Retina (tissue), 1 donor: ENCODE results near the gene NFYB.
A peak's percentile ranks its signal among the peaks of the same experiment; 100 is the strongest.
"Not testable (repeated sequence)": the region's sequence is repeated elsewhere in the genome, so short reads cannot be mapped to it uniquely, and the experiment has no call there.

Source experiments
- DNase-seq: peaks from one replicate; pipeline ENCODE4 v3.0.0-alpha.2; 2016

The NFYB gene

GRCh38 chr12:104155711-104156555 is 17.9 kb upstream of the NFYB start:
- no peak for DNase-seq

DNA sequence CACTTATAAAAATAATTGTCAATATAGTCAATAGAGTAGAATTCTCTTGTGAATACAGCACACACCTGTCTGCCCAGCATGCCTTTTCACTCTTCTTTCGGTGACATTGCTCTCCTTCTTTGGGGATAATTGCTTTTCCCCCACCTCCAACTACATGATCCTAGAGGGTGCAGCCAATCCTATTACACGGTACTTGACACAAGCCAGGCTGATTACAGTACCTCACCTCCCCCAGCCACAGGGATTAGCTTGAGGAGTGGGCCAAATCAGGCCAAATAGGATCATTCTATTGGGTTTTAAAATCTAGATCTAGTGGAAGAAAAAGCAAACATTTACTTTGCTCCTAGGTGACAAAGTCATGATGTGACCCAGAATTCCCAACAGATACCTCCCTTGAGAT is 16.8 kb upstream of the NFYB start:
- DNase-seq, result no peak

- DNase-seq, result no peak
Observed at GRCh38 chr12:104154286-104154685, 16.3 kb upstream of the NFYB start.

DNA sequence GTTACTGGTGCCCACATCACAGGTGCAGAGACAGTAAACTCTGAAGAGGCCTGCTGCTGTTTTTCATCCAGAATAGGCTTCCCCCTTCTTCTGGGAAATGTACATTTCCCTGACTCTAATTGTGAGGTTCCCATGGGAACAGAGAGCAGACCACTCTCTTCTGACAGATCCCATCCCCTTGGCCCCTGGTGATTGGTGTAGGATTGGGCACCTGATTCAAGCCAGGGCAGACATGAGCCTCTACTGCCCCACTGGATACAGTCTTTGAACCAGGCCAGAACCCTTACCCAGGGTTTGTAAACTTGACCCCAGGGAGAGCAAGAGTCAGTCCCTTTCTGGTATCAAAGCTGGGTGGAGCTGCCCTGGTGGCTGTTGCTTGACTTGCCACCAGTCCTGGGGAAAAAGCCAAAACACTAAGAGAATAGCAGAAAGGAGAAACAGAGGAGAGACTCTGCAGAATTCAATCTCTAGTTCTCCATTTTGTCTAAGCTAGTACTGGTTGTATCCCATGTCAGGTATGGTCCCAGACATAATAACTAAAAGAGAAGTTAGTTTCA is 14.8 kb upstream of the NFYB start:
- DNase-seq, result no peak

DNA sequence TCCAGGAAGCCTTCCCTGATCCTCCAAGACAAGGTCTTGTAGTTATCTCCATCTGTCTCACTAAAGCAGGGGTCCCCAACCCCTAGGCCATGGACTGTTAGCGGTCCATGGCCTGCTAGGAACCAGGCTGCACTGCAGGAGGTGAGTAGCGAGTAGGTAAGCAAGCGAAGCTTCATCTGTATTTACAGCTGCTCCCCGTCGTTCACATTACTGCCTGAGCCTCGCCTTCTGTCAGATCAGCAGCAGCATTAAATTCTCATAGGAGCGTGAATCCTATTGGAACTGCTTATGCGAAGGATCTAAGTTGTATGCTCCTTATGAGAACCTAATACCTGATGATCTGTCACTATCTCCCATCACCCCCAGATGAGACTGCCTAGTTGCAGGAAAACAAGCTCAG is 12.4 kb upstream of the NFYB start:
- no peak for DNase-seq

GRCh38 chr12:104147346-104147745 is 9.3 kb upstream of the NFYB start:
- DNase-seq, result no peak

DNA sequence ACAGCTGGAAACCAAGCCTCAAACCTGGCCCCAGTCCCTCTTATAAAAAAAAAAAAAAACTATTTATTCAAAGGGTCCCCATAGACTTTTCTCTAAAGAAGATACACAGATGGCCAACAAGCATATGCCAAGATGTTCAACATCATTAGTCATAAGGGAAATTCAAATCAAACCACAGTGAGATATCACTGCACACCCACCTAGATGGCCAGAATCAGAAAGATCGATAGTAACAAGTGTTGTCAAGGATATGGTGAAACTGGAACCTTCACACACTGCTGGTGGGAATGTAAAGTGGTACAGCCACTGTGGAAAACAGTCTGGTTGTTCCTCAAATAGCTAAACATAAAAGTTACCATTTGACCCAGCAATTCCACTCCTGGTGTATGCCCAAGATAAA is 5.9 kb upstream of the NFYB start:
- DNase-seq, result no peak

GRCh38 chr12:104143002-104143401 is 5.0 kb upstream of the NFYB start:
- no peak for DNase-seq

GRCh38 chr12:104142543-104142942 is 4.5 kb upstream of the NFYB start:
- DNase-seq, result no peak

DNA sequence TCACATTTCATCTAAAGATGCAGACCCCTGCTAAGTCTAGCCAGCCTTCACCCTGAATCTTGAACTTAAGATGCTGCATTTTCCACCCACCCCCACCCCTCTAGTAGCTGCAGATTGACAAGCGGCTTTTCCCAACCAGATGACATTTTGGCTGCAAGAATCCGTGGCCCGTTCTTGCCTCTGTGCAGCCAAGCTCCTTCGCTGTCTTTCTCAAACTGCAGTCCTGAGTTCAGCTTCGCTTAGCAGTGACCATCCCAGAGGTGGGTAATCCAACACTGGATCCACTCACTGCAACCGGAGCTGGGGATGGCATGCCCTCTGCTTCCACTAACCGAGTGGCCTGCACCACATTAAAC is 765 bp upstream of the NFYB start:
- no peak for DNase-seq

DNA sequence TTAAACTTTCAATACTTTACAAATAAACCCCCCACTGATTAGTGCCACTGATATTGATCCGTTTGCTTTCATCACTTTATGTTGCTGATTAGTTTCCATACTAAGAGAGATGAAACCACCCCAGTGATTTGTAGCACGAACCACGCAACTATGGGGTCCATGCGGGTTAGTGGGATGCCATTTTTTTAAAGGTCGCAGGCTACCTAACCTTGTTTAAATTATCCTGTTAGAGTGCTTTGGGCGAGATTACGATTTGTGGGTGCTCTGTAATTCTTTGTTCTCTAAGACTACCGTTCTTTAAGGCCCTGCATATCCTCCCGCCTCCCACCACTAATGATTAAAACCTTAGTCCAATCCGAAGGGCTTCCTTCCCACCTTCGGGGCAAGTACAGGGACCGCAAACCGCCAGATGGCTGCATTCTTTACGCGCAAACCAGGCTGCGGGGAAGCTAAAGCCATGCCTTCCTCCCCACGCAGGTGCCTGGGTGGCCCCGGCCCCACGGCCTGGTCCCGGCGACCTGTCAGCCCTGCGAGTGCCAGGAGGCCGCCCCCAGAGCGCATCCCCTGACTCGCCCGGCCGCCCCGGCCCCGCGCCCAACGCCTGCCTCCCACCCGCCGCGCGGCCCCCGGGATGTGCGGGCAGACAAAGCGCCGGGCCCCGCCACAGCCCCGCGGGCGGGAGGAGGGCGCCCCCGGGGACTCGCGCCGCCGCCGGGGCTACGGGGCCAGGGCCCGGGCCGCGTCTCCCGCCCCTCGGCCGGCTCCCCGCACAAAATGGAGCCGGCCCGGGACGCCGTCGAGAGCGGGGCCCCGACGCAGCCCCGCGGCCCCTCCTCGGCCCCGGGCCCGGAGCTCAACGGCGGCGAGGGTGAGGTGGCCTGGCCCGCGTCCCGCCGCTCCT is 759 bp downstream of the NFYB start:
- peak; percentile 78 for DNase-seq

DNA sequence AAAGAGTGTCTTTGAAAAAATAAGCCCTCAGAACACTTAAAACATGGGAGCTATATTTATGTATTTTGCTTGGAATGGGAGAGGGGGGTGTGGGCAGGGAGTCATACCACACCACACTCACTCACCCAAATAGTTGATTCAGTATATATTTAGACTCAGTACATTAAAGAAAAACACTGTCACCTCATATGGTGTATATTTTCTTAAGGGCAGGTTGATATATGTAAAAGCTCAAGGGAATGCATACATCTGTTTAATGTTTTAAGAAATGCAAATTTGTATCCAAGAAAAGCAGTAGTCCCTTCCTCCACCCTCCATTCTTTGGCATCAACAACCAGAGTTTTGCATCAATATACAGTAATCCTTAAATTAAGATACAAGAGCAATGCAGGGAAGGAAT is 1.4 kb downstream of the NFYB start:
- DNase-seq, result no peak

- no peak for DNase-seq
Observed at GRCh38 chr12:104134882-104135281, 3.1 kb downstream of the NFYB start.

- DNase-seq, result no peak
Observed at GRCh38 chr12:104133866-104134265, 4.1 kb downstream of the NFYB start.

GRCh38 chr12:104133321-104133720 is 4.7 kb downstream of the NFYB start:
- DNase-seq, result no peak

- DNase-seq, result no peak
Observed at GRCh38 chr12:104132351-104132956, 5.6 kb downstream of the NFYB start.

- no peak for DNase-seq
Observed at GRCh38 chr12:104131609-104132008, 6.4 kb downstream of the NFYB start.

DNA sequence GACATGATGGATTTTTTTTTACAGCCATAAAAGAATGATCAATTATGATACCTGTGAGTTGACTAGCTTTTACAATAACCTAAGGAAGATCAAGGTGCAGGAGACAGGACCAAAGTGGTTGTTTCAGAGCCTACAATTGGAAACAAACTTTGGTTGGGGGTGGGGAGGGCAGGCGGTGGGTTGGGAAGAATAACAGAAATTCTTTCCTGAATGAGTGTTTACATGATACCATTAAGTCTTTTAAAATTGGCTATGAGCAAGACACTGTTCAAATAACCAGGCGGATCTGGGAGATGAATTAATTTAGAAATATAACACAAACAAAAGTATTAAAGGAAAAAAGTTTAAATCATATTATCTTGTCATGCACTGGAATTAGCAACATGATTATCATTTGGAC is 7.2 kb downstream of the NFYB start:
- no peak for DNase-seq

DNA sequence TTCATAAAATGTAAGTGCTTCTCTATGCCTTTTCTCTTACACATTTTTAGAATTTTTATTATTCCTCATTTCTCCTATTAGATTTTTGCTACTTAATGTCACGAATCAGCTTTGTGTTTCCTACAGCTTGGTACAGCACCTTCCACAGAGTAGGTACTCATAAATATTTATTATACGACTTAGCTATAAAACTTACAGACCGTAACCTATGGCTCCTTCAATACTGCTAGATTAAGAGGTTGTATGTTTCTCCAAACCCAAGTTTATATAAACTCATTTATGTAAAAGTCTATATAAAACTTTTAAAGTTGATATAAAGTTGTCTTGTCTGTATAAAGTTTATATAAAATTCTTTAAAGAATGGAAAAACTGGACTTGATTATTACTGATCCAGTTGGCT is 11.5 kb downstream of the NFYB start:
- DNase-seq, result no peak

DNA sequence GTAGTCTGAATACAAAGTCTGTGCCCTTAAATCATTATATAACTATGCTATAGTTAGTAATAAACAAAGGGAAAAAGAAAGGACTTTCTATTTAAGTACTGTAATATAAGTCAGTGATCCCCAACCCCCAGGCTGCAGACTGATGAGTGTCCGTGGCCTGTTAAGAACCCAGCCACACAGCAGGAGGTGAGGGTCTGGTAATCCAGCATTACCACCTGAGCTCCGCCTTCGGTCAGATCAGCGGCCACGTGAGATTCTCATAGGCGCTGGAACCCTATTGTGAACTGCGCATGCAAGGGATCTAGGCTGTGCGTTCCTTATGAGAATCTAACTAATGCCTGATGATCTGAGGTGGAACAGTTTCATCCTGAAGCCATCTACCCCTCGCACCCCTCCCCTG is 15.7 kb downstream of the NFYB start:
- DNase-seq, result no peak

DNA sequence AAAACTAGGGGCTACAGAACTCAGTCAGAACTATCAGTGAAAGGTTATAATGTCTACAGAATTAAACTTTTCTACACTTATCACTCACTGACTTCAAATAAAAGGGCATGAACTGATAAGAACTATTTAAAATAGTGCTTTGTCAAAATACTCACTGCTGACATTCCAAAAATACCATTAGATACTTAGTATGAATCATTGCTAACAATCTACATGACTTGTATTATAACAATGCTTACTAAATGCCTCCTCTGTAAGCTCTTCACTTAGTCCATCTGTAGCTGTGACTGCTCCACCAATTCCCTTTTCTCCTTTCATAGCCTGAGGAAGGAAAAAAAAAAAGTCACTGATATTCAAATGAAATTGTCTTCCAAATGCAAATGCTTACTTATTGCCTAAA is 17.0 kb downstream of the NFYB start:
- DNase-seq, result no peak

DNA sequence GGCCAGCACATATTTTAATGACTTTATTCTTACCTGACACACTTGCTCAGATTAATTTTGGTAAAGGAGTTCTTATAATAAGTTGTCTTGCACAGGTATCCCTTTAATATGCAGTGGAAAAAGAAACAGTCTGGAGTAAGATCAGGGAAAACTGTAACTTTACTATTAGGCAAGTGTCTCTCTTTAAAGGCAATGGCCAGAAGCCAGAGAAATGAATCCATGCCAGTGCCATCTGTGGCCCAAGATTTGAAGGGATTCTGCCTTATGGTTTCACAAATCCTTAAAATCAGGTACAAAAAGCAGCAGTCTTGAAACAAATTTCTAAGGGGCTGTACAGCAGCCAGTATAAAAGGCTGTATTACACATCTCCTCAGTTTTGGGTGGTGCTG is 22.4 kb downstream of the NFYB start:
- DNase-seq, result no peak

DNA sequence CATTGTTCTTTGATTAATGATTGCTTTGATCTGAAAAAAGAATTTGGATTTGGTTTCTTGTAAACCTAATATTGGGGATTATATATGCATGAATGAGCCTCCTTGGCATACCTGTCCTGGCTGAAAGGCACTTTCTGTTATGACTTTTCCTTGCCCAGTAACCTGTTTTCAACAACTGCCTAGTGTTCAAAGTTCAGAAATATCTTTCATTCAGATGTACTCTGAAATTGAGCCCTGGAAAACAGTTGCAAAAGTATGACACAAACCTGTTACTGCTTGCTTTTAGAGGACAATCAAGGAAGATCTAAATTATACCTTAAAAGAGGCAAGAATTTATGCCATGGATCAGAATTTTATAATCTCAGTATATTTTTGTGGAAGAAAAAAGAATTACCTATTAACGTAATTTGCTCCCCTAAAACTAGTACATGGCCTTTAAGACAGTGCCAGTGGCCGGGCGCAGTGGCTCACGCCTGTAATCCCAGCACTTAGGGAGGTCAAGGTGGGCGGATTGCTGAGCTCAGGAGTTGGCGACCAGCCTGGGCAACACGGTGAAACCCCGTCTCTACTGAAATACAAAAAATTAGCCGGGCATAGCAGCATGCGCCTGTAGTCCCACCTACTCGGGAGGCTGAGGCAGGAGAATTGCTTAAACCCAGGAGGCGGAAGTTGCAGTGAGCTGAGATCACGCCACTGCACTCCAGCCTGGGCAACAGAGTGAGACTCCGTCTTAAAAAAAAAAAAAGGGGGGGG is 23.0 kb downstream of the NFYB start:
- not testable (repeated sequence) for DNase-seq
